SK-N-SH (cell line): ENCODE results near the gene CD79A. TPM values are rescaled to one million over a fixed set of nuclear protein-coding genes. Genes with fewer than 3 reads are reported as not detected.

Experiments used
- CTCF ChIA-PET: fragments of 300-600, 350-600 bp; formaldehyde crosslinking; extraction: SDS; loops from one replicate; lab custom pipeline; 2021; lab: Yijun Ruan, JAX
- POLR2A ChIA-PET: fragments of 350-600 bp; sonication (Branson Sonifier 250); formaldehyde crosslinking; extraction: SDS; loops from one replicate; lab custom pipeline; 2020; ENCODE audit warnings: antibody characterized with exemption, inconsistent platforms; lab: Yijun Ruan, JAX
- DNase-seq: peaks from one replicate; pipeline ENCODE4 v3.0.0; 2012
- H2AFZ ChIP-seq: fragments of 200-600 bp; sonication (generic); 2 replicates; pipeline ENCODE4 v1.8.1; 2016; ENCODE audit warnings: antibody characterized with exemption, mild to moderate bottlenecking, low read depth
- H3F3A ChIP-seq: fragments of 200-600 bp; sonication (generic); replicated peaks from 2 replicates; pipeline ENCODE3; 2016; ENCODE audit warnings: antibody characterized with exemption, mild to moderate bottlenecking; ENCODE audit not compliant: insufficient read depth
- H3K27ac ChIP-seq, 2 experiments: fragments of 200-500 bp in 1 of 2; fragments of 200-600 bp in 1 of 2; sonication (Bioruptor generic) in 1 of 2; sonication (generic), shearing (Covaris generic) in 1 of 2; 2 replicates each; pipeline versions ENCODE4 v1.5.1 to v1.6.1; 2014 to 2016; ENCODE audit warnings: low read depth in 2 of 2, inconsistent platforms in 1 of 2, low read length in 1 of 2, mild to moderate bottlenecking in 1 of 2, mixed read lengths in 1 of 2
- H3K27me3 ChIP-seq: fragments of 200-600 bp; sonication (generic), shearing (Covaris generic); 2 replicates; pipeline ENCODE4 v1.6.1; 2016; ENCODE audit warnings: mixed run types; ENCODE audit not compliant: insufficient read depth
- H3K36me3 ChIP-seq, 2 experiments: fragments of 200-500 bp in 1 of 2; fragments of 200-600 bp in 1 of 2; sonication (Bioruptor generic) in 1 of 2; sonication (generic) in 1 of 2; replicated peaks in 1 of 2; 2 replicates each; pipeline versions ENCODE3 to v1.5.1; 2014 to 2016; ENCODE audit warnings: low read length in 1 of 2, mild to moderate bottlenecking in 1 of 2; ENCODE audit not compliant: insufficient read depth in 2 of 2, control insufficient read depth in 1 of 2
- H3K4me1 ChIP-seq, 2 experiments: fragments of 200-500 bp in 1 of 2; fragments of 200-600 bp in 1 of 2; sonication (Bioruptor generic) in 1 of 2; sonication (generic), shearing (Covaris generic) in 1 of 2; 2 replicates each; pipeline versions ENCODE4 v1.5.1 to v1.6.1; 2014 to 2016; ENCODE audit warnings: low read depth in 1 of 2, low read length in 1 of 2, mixed run types in 1 of 2; ENCODE audit not compliant: insufficient read depth in 2 of 2, control insufficient read depth in 1 of 2
- H3K4me2 ChIP-seq: fragments of 200-600 bp; sonication (generic), shearing (Covaris generic); 2 replicates; pipeline ENCODE4 v1.6.1; 2017; ENCODE audit warnings: mixed run types
- H3K4me3 ChIP-seq, 2 experiments: fragments of 200-500 bp in 1 of 2; fragments of 200-600 bp in 1 of 2; sonication (Bioruptor generic) in 1 of 2; sonication (generic), shearing (Covaris generic) in 1 of 2; 2 replicates each; pipeline versions ENCODE4 v1.5.1 to v1.8.1; 2014 to 2016; ENCODE audit warnings: low read depth in 2 of 2, inconsistent platforms in 1 of 2, low read length in 1 of 2, mild to moderate bottlenecking in 1 of 2, mixed read lengths in 1 of 2, moderate library complexity in 1 of 2
- H3K79me2 ChIP-seq: fragments of 200-600 bp; sonication (generic); 2 replicates; pipeline ENCODE4 v1.8.1; 2017; ENCODE audit warnings: mild to moderate bottlenecking; ENCODE audit not compliant: insufficient read depth
- H3K9ac ChIP-seq: fragments of 200-600 bp; sonication (generic); 2 replicates; pipeline ENCODE4 v1.6.1; 2017; ENCODE audit warnings: mixed run types
- H3K9me2 ChIP-seq: fragments of 200-600 bp; sonication (generic); 2 replicates; pipeline ENCODE4 v1.6.1; 2017; ENCODE audit warnings: mixed run types
- H3K9me3 ChIP-seq: fragments of 200-600 bp; sonication (generic); 2 replicates; pipeline ENCODE4 v1.6.1; 2017; ENCODE audit warnings: mixed run types, mild to moderate bottlenecking, moderate library complexity
- H4K20me1 ChIP-seq: fragments of 200-600 bp; sonication (generic); 2 replicates; pipeline ENCODE4 v1.6.1; 2017; ENCODE audit warnings: mild to moderate bottlenecking, mixed run types; ENCODE audit not compliant: insufficient read depth
- CHD2 ChIP-seq: fragments of 150-350 bp; IDR thresholded peaks from 2 replicates; pipeline ENCODE4 v1.6.1; 2018; ENCODE audit warnings: low read length; ENCODE audit not compliant: partially characterized antibody
- EP300 ChIP-seq, 2 experiments: IDR thresholded peaks; 2 replicates each; pipeline versions ENCODE4 v1.4.0 to v1.6.1; 2012; ENCODE audit warnings: borderline replicate concordance in 1 of 2, low read depth in 1 of 2, low read length in 1 of 2
- FOSL2 ChIP-seq: IDR thresholded peaks from 2 replicates; pipeline ENCODE4 v1.4.0; 2012; ENCODE audit warnings: low read depth, mild to moderate bottlenecking, moderate library complexity, borderline replicate concordance
- FOXJ3 ChIP-seq: sonication (generic); formaldehyde crosslinking; IDR thresholded peaks from 2 replicates; pipeline ENCODE4 v1.5.1; 2020; ENCODE audit warnings: mild to moderate bottlenecking, missing genetic modification reagents
- FOXM1 ChIP-seq: IDR thresholded peaks from 2 replicates; pipeline ENCODE4 v1.4.0; 2012; ENCODE audit warnings: low read depth, mild to moderate bottlenecking
- IRF3 ChIP-seq: fragments of 150-350 bp; IDR thresholded peaks from 2 replicates; pipeline ENCODE4 v1.6.1; 2016; ENCODE audit warnings: mild to moderate bottlenecking, low read depth, low read length
- MXI1 ChIP-seq: IDR thresholded peaks from 2 replicates; pipeline ENCODE4 v1.6.1; 2012; ENCODE audit warnings: mild to moderate bottlenecking, low read depth, low read length, improper control_type of control experiment
- NRF1 ChIP-seq: IDR thresholded peaks from 2 replicates; pipeline ENCODE4 v1.6.1; 2012; ENCODE audit warnings: low read depth, mild to moderate bottlenecking, low read length
- RAD21 ChIP-seq: IDR thresholded peaks from 2 replicates; pipeline ENCODE4 v1.6.1; 2012; ENCODE audit warnings: mild to moderate bottlenecking, low read length
- RCOR1 ChIP-seq: fragments of 150-350 bp; IDR thresholded peaks from 2 replicates; pipeline ENCODE4 v1.6.1; 2017; ENCODE audit warnings: antibody characterized with exemption, low read length
- RXRA ChIP-seq: IDR thresholded peaks from 2 replicates; pipeline ENCODE4 v1.4.0; 2012; ENCODE audit warnings: low read depth, mild to moderate bottlenecking, borderline replicate concordance
- SIN3A ChIP-seq: IDR thresholded peaks from 2 replicates; pipeline ENCODE4 v1.6.1; 2012; ENCODE audit warnings: low read depth, mild to moderate bottlenecking, low read length, moderate library complexity, borderline replicate concordance
- SMC3 ChIP-seq: IDR thresholded peaks from 2 replicates; pipeline ENCODE4 v1.6.1; 2012; ENCODE audit warnings: low read depth, low read length, improper control_type of control experiment
- TAF1 ChIP-seq: IDR thresholded peaks from 2 replicates; pipeline ENCODE4 v1.6.1; 2012; ENCODE audit warnings: low read depth, mild to moderate bottlenecking, low read length, moderate library complexity, borderline replicate concordance
- TEAD4 ChIP-seq: IDR thresholded peaks from 2 replicates; pipeline ENCODE4 v1.4.0; 2012; ENCODE audit warnings: mild to moderate bottlenecking, borderline replicate concordance; ENCODE audit not compliant: insufficient read depth
- USF2 ChIP-seq: fragments of 150-350 bp; IDR thresholded peaks from 2 replicates; pipeline ENCODE4 v1.6.1; 2017; ENCODE audit warnings: antibody characterized with exemption, low read length, low read depth, borderline replicate concordance
- WGBS: methylation state at CpG from one replicate; pipeline ENCODE4 v1.1.6; 2017; ENCODE audit warnings: low lambda C conversion rate; 5-methylcytosine and 5-hydroxymethylcytosine counted together
- polyA plus RNA-seq, 3 experiments: library from polyadenylated mRNA; depleted of rRNA; stranded (reverse); fragments of >200 nt; gene quantifications; 2 replicates each; pipeline ENCODE4 v1.2.3, GENCODE V29; 2012

Gene CD79A
- polyA plus RNA-seq, 1 of the 3 experiments (the other 2 are of a cell fraction), result 0.20 TPM

GRCh38 chr19:41907994-41908615 lies 31.0 kb downstream of the CD79A start:
- 89% methylated on average over 23 of the region's 25 CpGs for WGBS
- Histone ChIP-seq H3K4me1 (peaks cover 0 to 13% of the 10 kb centered on the region in 2 experiments; a peak in 1 of 4 replicates), H3K9ac (no peak overlapping the region), H3K27me3 (peaks cover 12% of the 10 kb centered on the region), H3F3A (peaks cover 3% of the 10 kb centered on the region), H3K9me3 (no peaks in the 10 kb centered on the region), H3K36me3 (peaks cover 3 to 34% of the 10 kb centered on the region in 2 experiments), H3K4me2 (no peak overlapping the region), H3K9me2 (no peaks in the 10 kb centered on the region), H4K20me1 (0 out of 2 replicates have a peak, but pooled peaks cover 5% of the 10 kb centered on the region), H3K79me2 (no peaks in the 10 kb centered on the region), H2AFZ (no peak overlapping the region), H3K4me3 (no peak overlapping the region), H3K27ac (no peak overlapping the region)
- ChIA-PET POLR2A (no interaction called here), CTCF (interaction anchor here (0.8 to 2.0 kb wide), 3 partner anchors 26 to 43 kb away, joined by 3 to 10 read pairs (median 4); no protein-coding TSS in a partner anchor)
- no peak for DNase-seq
- TF ChIP-seq MXI1 (no peak), SIN3A (no peak), RAD21 (no peak), RCOR1 (no peak), NRF1 (no peak), SMC3 (no peak), USF2 (no peak), TAF1 (no peak), IRF3 (no peak), TEAD4 (no peak), RXRA (no peak), CHD2 (no peak), FOSL2 (no peak), FOXJ3 (no peak), FOXM1 (no peak), EP300 (IDR thresholded peaks at IDR 0.05; ENCODE audit: borderline replicate concordance in 1 of 2, low read depth in 1 of 2, low read length in 1 of 2) (no peak)
